H9 (cell line): ENCODE measurements around the gene CELF1. TPM values are rescaled to one million over a fixed set of nuclear protein-coding genes. Genes with fewer than 3 reads are reported as not detected.
"Not testable (repeated sequence)": the region's sequence is repeated elsewhere in the genome, so short reads cannot be mapped to it uniquely, and the experiment has no call there.

Source experiments
- DNase-seq: peaks from one replicate; pipeline ENCODE4 v3.0.0-alpha.2; 2017
- H2AFZ ChIP-seq: one replicate; pipeline ENCODE4 v1.6.1; 2013; ENCODE audit warnings: mild to moderate bottlenecking, low read length, control low read depth, moderate library complexity
- H2AK5ac ChIP-seq: 2 replicates; pipeline ENCODE4 v1.6.1; 2013; ENCODE audit warnings: low read length, control low read depth, mixed read lengths; ENCODE audit not compliant: insufficient read length
- H2BK120ac ChIP-seq: one replicate; pipeline ENCODE4 v1.6.1; 2013; ENCODE audit warnings: low read depth, mild to moderate bottlenecking, low read length, control low read depth, inconsistent platforms; ENCODE audit not compliant: poor library complexity, severe bottlenecking
- H2BK12ac ChIP-seq: 2 replicates; pipeline ENCODE4 v1.6.1; 2013; ENCODE audit warnings: low read length, control low read depth, mixed read lengths, low read depth; ENCODE audit not compliant: insufficient read length
- H2BK15ac ChIP-seq: 2 replicates; pipeline ENCODE4 v1.6.1; 2013; ENCODE audit warnings: low read depth, low read length, control low read depth
- H2BK20ac ChIP-seq: one replicate; pipeline ENCODE4 v1.6.1; 2013; ENCODE audit warnings: low read depth, mild to moderate bottlenecking, low read length, control low read depth, inconsistent platforms; ENCODE audit not compliant: poor library complexity, severe bottlenecking
- H2BK5ac ChIP-seq: 2 replicates; pipeline ENCODE4 v1.6.1; 2013; ENCODE audit warnings: low read length, control low read depth, mixed read lengths; ENCODE audit not compliant: insufficient read length
- H3K14ac ChIP-seq: 2 replicates; pipeline ENCODE4 v1.6.1; 2013; ENCODE audit warnings: low read length, control low read depth; ENCODE audit not compliant: insufficient read depth
- H3K18ac ChIP-seq: 2 replicates; pipeline ENCODE4 v1.6.1; 2013; ENCODE audit warnings: low read depth, mild to moderate bottlenecking, mixed read lengths, low read length, control low read depth; ENCODE audit not compliant: insufficient read length
- H3K23ac ChIP-seq: 2 replicates; pipeline ENCODE4 v1.6.1; 2013; ENCODE audit warnings: low read length, control low read depth, mixed read lengths, low read depth; ENCODE audit not compliant: insufficient read length
- H3K23me2 ChIP-seq: 2 replicates; pipeline ENCODE4 v1.6.1; 2013; ENCODE audit warnings: low read depth, mild to moderate bottlenecking, mixed read lengths, low read length, control low read depth; ENCODE audit not compliant: insufficient read length, poor library complexity, severe bottlenecking
- H3K27ac ChIP-seq: 2 replicates; pipeline ENCODE4 v1.5.1; 2013; ENCODE audit warnings: low read length, control low read depth, mixed read lengths, low read depth; ENCODE audit not compliant: insufficient read length
- H3K27me3 ChIP-seq: 2 replicates; pipeline ENCODE4 v1.6.1; 2013; ENCODE audit warnings: low read length, control low read depth, inconsistent platforms; ENCODE audit not compliant: insufficient read depth
- H3K4ac ChIP-seq: 2 replicates; pipeline ENCODE4 v1.6.1; 2013; ENCODE audit warnings: low read depth, mild to moderate bottlenecking, control low read depth, inconsistent platforms, low read length, moderate library complexity
- H3K4me1 ChIP-seq: 2 replicates; pipeline ENCODE4 v1.6.1; 2013; ENCODE audit warnings: low read length, control low read depth, inconsistent platforms; ENCODE audit not compliant: insufficient read depth
- H3K4me2 ChIP-seq: 2 replicates; pipeline ENCODE4 v1.6.1; 2013; ENCODE audit warnings: low read length, control low read depth, mixed read lengths; ENCODE audit not compliant: insufficient read length, insufficient read depth
- H3K56ac ChIP-seq: 2 replicates; pipeline ENCODE4 v1.6.1; 2013; ENCODE audit warnings: low read depth, mild to moderate bottlenecking, mixed read lengths, low read length, control low read depth; ENCODE audit not compliant: insufficient read length
- H3K79me1 ChIP-seq: 2 replicates; pipeline ENCODE4 v1.6.1; 2013; ENCODE audit warnings: low read depth, mild to moderate bottlenecking, moderate library complexity, low read length, control low read depth, inconsistent platforms; ENCODE audit not compliant: insufficient read depth, poor library complexity, severe bottlenecking
- H3K79me2 ChIP-seq: 2 replicates; pipeline ENCODE4 v1.6.1; 2013; ENCODE audit warnings: low read length, control low read depth, inconsistent platforms; ENCODE audit not compliant: insufficient read depth
- H3K9ac ChIP-seq: 2 replicates; pipeline ENCODE4 v1.6.1; 2013; ENCODE audit warnings: low read length, control low read depth, mixed read lengths; ENCODE audit not compliant: insufficient read length; ENCODE audit errors: extremely low read depth
- H3K9me3 ChIP-seq: one replicate; pipeline ENCODE4 v1.6.1; 2013; ENCODE audit warnings: low read depth, low read length, inconsistent platforms; ENCODE audit not compliant: control insufficient read depth
- H3T11ph ChIP-seq: one replicate; pipeline ENCODE4 v1.6.1; 2013; ENCODE audit warnings: mild to moderate bottlenecking, low read length, control low read depth, inconsistent platforms
- H4K20me1 ChIP-seq: one replicate; pipeline ENCODE4 v1.6.1; 2013; ENCODE audit not compliant: control insufficient read depth, insufficient read length, insufficient read depth
- H4K5ac ChIP-seq: 2 replicates; pipeline ENCODE4 v1.6.1; 2013; ENCODE audit warnings: low read depth, mild to moderate bottlenecking, mixed read lengths, low read length, control low read depth; ENCODE audit not compliant: insufficient read length
- H4K8ac ChIP-seq: replicated peaks from 2 replicates; pipeline ENCODE4 v1.6.1; 2013; ENCODE audit warnings: low read length, control low read depth, mixed read lengths, low read depth; ENCODE audit not compliant: insufficient read length
- H4K91ac ChIP-seq: 2 replicates; pipeline ENCODE4 v1.6.1; 2013; ENCODE audit warnings: low read depth, mild to moderate bottlenecking, moderate library complexity, mixed read lengths, low read length, control low read depth; ENCODE audit not compliant: insufficient read length
- H3K27ac Mint-ChIP-seq, 3 experiments: 2 replicates in 2 of 3; 3 replicates in 1 of 3; pipeline ENCODE4 v1.8.0; 2020 to 2021; ENCODE audit warnings: mixed read lengths in 3 of 3, mild to moderate bottlenecking in 1 of 3, moderate library complexity in 1 of 3
- H3K27me3 Mint-ChIP-seq: 2 replicates; pipeline ENCODE4 v1.8.0; 2021; ENCODE audit warnings: low read depth, mild to moderate bottlenecking, moderate library complexity, mixed read lengths
- H3K36me3 Mint-ChIP-seq, 3 experiments: 2 replicates in 2 of 3; 3 replicates in 1 of 3; pipeline ENCODE4 v1.8.0; 2020 to 2021; ENCODE audit warnings: low read depth in 3 of 3, mixed read lengths in 3 of 3; ENCODE audit not compliant: insufficient read depth in 1 of 3
- H3K4me1 Mint-ChIP-seq, 2 experiments: 2 replicates each; pipeline ENCODE4 v1.8.0; 2020; ENCODE audit warnings: mixed read lengths in 2 of 2
- H3K4me3 Mint-ChIP-seq, 2 experiments: 2 replicates in 1 of 2; 3 replicates in 1 of 2; pipeline ENCODE4 v1.8.0; 2020 to 2021; ENCODE audit warnings: mild to moderate bottlenecking in 2 of 2, mixed read lengths in 2 of 2, moderate library complexity in 1 of 2
- H3K9me3 Mint-ChIP-seq, 2 experiments: 2 replicates in 1 of 2; 3 replicates in 1 of 2; pipeline ENCODE4 v1.8.0; 2020; ENCODE audit warnings: mild to moderate bottlenecking in 2 of 2, mixed read lengths in 2 of 2, moderate library complexity in 1 of 2
- WGBS: extraction: QIAGEN DNeasy Blood & Tissue Kit; methylation state at CpG from one replicate; pipeline ENCODE4 v1.1.7; 2013; ENCODE audit warnings: missing lambda C conversion rate, low lambda C conversion rate, mixed read lengths; ENCODE audit not compliant: insufficient read length; ENCODE audit errors: extremely low coverage; 5-methylcytosine and 5-hydroxymethylcytosine counted together
- total RNA-seq: library from RNA; stranded (reverse); gene quantifications from 2 replicates; pipeline ENCODE4 v1.2.1, GENCODE V29; 2021
- TF ChIP-seq, protein P1 (sequence below): fragments of 200-600 bp; sonication (generic); conservative IDR thresholded peaks from 3 replicates; pipeline ENCODE4 v1.8.0; 2021; ENCODE audit warnings: antibody characterized with exemption, mild to moderate bottlenecking

Gene CELF1
- total RNA-seq, 1 experiment from 2014 or later: 211 TPM

DNA sequence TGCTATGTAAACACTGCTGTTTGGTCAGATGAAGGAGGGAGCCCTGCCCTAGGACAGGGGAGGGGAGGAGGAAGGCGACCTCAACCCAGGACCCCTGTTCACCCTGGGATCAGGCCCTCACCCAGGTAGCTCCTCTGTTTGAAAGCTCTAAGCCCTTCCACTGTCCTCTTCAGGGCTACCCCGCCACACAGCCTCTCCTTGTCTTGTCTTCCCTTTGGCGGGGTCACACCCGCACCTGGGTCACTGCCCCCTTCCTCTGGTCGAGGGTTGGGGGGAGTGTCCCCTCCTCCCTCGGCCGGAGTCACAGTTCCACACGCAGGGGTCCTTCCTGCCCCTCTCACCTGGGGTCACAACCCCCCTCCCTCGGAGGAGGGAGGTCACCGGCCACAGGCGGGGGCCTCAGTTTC lies 12.0 kb upstream of the CELF1 start:
- H2BK12ac ChIP-seq: no peak overlapping the region
- Mint-ChIP-seq H3K27ac (peak overlapping the region in 1 of 3 experiments; percentile 89; a peak in 1 of 7 replicates), H3K27me3 (no peaks in the 10 kb centered on the region), H3K9me3 (no peaks in the 10 kb centered on the region), H3K4me3 (peak overlapping the region; percentile 80 to 91), H3K36me3 (peaks cover 3 to 18% (median 11%) of the 10 kb centered on the region in 3 experiments; a peak in 5 of 7 replicates), H3K4me1 (peaks cover 8 to 10% of the 10 kb centered on the region in 2 experiments)
- no peaks in the 10 kb centered on the region for H4K20me1 ChIP-seq
- H3K56ac ChIP-seq: no peak overlapping the region
- H3T11ph ChIP-seq: no peak overlapping the region
- H2BK15ac ChIP-seq: no peak overlapping the region
- H4K8ac ChIP-seq: no peak overlapping the region
- H3K27ac ChIP-seq: no peak overlapping the region
- H3K23me2 ChIP-seq: no peaks in the 10 kb centered on the region
- peak overlapping the region; percentile 79 for H3K18ac ChIP-seq
- TF ChIP-seq, protein P1, sequence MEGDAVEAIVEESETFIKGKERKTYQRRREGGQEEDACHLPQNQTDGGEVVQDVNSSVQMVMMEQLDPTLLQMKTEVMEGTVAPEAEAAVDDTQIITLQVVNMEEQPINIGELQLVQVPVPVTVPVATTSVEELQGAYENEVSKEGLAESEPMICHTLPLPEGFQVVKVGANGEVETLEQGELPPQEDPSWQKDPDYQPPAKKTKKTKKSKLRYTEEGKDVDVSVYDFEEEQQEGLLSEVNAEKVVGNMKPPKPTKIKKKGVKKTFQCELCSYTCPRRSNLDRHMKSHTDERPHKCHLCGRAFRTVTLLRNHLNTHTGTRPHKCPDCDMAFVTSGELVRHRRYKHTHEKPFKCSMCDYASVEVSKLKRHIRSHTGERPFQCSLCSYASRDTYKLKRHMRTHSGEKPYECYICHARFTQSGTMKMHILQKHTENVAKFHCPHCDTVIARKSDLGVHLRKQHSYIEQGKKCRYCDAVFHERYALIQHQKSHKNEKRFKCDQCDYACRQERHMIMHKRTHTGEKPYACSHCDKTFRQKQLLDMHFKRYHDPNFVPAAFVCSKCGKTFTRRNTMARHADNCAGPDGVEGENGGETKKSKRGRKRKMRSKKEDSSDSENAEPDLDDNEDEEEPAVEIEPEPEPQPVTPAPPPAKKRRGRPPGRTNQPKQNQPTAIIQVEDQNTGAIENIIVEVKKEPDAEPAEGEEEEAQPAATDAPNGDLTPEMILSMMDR: no peak
- H3K79me2 ChIP-seq: no peaks in the 10 kb centered on the region; the same call in 1 of the 2 replicates
- H4K91ac ChIP-seq: no peak overlapping the region
- no peak overlapping the region for H2BK20ac ChIP-seq
- no peak overlapping the region for H3K4ac ChIP-seq
- H2BK120ac ChIP-seq: no peak overlapping the region
- no peaks in the 10 kb centered on the region for H3K9me3 ChIP-seq
- H3K79me1 ChIP-seq: peaks cover 3% of the 10 kb centered on the region
- WGBS: no CpG with 5 or more reads among the region's 11 CpGs
- H2AK5ac ChIP-seq: no peak overlapping the region
- peak overlapping the region; percentile 33 for H3K14ac ChIP-seq
- H3K9ac ChIP-seq: peak overlapping the region; percentile 45
- no peak overlapping the region for H2AFZ ChIP-seq
- no peak overlapping the region for H4K5ac ChIP-seq
- no peaks in the 10 kb centered on the region for H3K4me1 ChIP-seq
- no peak for DNase-seq
- no peak overlapping the region for H3K23ac ChIP-seq
- H3K4me2 ChIP-seq: peak overlapping the region; percentile 53
- no peak overlapping the region for H2BK5ac ChIP-seq
- H3K27me3 ChIP-seq: no peaks in the 10 kb centered on the region

DNA sequence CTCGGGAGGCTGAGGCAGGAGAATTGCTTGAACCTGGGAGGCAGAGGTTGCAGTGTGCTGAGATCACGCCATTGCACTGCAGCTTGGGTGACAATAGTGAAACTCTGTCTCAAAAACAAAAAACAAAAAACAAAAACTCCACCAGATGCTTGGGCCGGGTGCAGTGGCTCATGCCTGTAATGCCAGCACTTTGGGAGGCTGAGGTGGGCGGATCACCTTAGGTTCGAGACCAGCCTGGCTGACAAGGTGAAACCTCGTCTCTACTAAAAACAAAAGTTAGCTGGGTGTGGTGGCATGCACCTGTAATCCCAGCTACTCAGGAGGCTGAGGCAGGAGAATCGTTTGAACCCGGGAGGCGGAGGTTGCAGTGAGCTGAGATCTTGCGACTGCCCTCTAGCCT lies 11.4 kb upstream of the CELF1 start:
- not testable (repeated sequence) for H3K27ac Mint-ChIP-seq
- H3K4me3 Mint-ChIP-seq: peak overlapping the region; percentile 42 to 91; a peak in 3 of 5 replicates

More for the DNA sequence above, 11.4 kb upstream of the CELF1 start:
- not testable (repeated sequence) for H2BK12ac ChIP-seq, DNase-seq, H3K27me3 ChIP-seq, H2AK5ac ChIP-seq, H4K91ac ChIP-seq, H3K27me3 Mint-ChIP-seq, H3K9me3 Mint-ChIP-seq, H3K4me2 ChIP-seq, H4K20me1 ChIP-seq, H3K4me1 ChIP-seq, H2BK5ac ChIP-seq, H3K4me1 Mint-ChIP-seq, H3K14ac ChIP-seq, H3K4ac ChIP-seq, H3K79me1 ChIP-seq, H3K23ac ChIP-seq, H2AFZ ChIP-seq, H3K56ac ChIP-seq, H2BK15ac ChIP-seq, H3K27ac ChIP-seq, H3K18ac ChIP-seq, H3K79me2 ChIP-seq, H3K9ac ChIP-seq, H2BK120ac ChIP-seq, H3K23me2 ChIP-seq, H4K8ac ChIP-seq, H4K5ac ChIP-seq, H3K9me3 ChIP-seq, H2BK20ac ChIP-seq, H3T11ph ChIP-seq
- no CpG with 5 or more reads among the region's 10 CpGs for WGBS
- H3K36me3 Mint-ChIP-seq: peaks cover 0 to 13% (median 6%) of the 10 kb centered on the region in 3 experiments; a peak in 5 of 7 replicates
